GM12878 (cell line): ENCODE measurements around the gene DIPK1A. TPM values are rescaled to one million over a fixed set of nuclear protein-coding genes. Genes with fewer than 3 reads are reported as not detected.

Experiments
- ASH2L ChIP-seq: fragments of 300-600, 200-600 bp; sonication (generic); IDR thresholded peaks from 2 replicates; pipeline ENCODE4 v1.6.1; 2017; ENCODE audit warnings: low read depth, mild to moderate bottlenecking, borderline replicate concordance
- BACH1 ChIP-seq: fragments of 450-650 bp; IDR thresholded peaks from 2 replicates; pipeline ENCODE4 v1.6.1; 2017; ENCODE audit warnings: mild to moderate bottlenecking, borderline replicate concordance
- BCL11A ChIP-seq: IDR thresholded peaks from 2 replicates; pipeline ENCODE4 v1.6.1; 2011; ENCODE audit warnings: low read depth, low read length
- CBX5 ChIP-seq: sonication (generic); IDR thresholded peaks from 2 replicates; pipeline ENCODE4 v1.6.1; 2016; ENCODE audit warnings: low read depth, moderate library complexity, mild to moderate bottlenecking, inconsistent platforms
- DPF2 ChIP-seq: fragments of 450-650 bp; IDR thresholded peaks from 2 replicates; pipeline ENCODE4 v1.6.1; 2017; ENCODE audit warnings: mild to moderate bottlenecking
- EED ChIP-seq: sonication (generic); IDR thresholded peaks from 2 replicates; pipeline ENCODE4 v1.6.1; 2016; ENCODE audit warnings: antibody characterized with exemption, low read depth
- HDGF ChIP-seq: fragments of 450-650 bp; IDR thresholded peaks from 2 replicates; pipeline ENCODE4 v1.6.1; 2016; ENCODE audit warnings: antibody characterized with exemption
- JUNB ChIP-seq: IDR thresholded peaks from 2 replicates; pipeline ENCODE4 v1.6.1; 2016; ENCODE audit warnings: antibody characterized with exemption, mild to moderate bottlenecking
- KLF5 ChIP-seq: fragments of 450-650 bp; IDR thresholded peaks from 2 replicates; pipeline ENCODE4 v1.6.1; 2014; ENCODE audit warnings: mild to moderate bottlenecking; ENCODE audit not compliant: partially characterized antibody
- LARP7 ChIP-seq: fragments of 450-650 bp; IDR thresholded peaks from 2 replicates; pipeline ENCODE4 v1.6.1; 2017; ENCODE audit warnings: mild to moderate bottlenecking
- MYB ChIP-seq: fragments of 150-350 bp; IDR thresholded peaks from 2 replicates; pipeline ENCODE4 v1.6.1; 2014; ENCODE audit warnings: mild to moderate bottlenecking, low read depth, low read length, borderline replicate concordance
- PAX5 ChIP-seq: IDR thresholded peaks from 2 replicates; pipeline ENCODE4 v1.6.1; 2011; ENCODE audit warnings: low read depth, low read length, borderline replicate concordance
- PAX8 ChIP-seq: fragments of 450-650 bp; IDR thresholded peaks from 2 replicates; pipeline ENCODE4 v1.6.1; 2017; ENCODE audit warnings: mild to moderate bottlenecking, moderate library complexity
- PKNOX1 ChIP-seq: fragments of 450-650 bp; IDR thresholded peaks from 2 replicates; pipeline ENCODE4 v1.6.1; 2016; ENCODE audit warnings: mild to moderate bottlenecking
- POU2F2 ChIP-seq: IDR thresholded peaks from 3 replicates; pipeline ENCODE4 v1.6.1; 2011; ENCODE audit warnings: low read depth, mild to moderate bottlenecking, low read length, borderline replicate concordance
- RAD21 ChIP-seq: IDR thresholded peaks from 2 replicates; pipeline ENCODE4 v1.6.1; 2011; ENCODE audit warnings: mild to moderate bottlenecking, low read depth, low read length, moderate library complexity; ENCODE audit not compliant: insufficient read depth
- RBBP5 ChIP-seq: fragments of 200-600 bp; sonication (generic); conservative IDR thresholded peaks from 2 replicates; pipeline ENCODE4 v1.6.1; 2016
- RELA ChIP-seq: fragments of 450-650 bp; IDR thresholded peaks from 2 replicates; pipeline ENCODE4 v1.8.0; 2014; ENCODE audit warnings: borderline replicate concordance; ENCODE audit not compliant: partially characterized antibody
- SUZ12 ChIP-seq: fragments of 200-600 bp; sonication (generic); IDR thresholded peaks from one replicate; pipeline ENCODE4 v1.6.1; 2018; ENCODE audit warnings: antibody characterized with exemption, mild to moderate bottlenecking; ENCODE audit not compliant: unreplicated experiment
- TAF1 ChIP-seq: IDR thresholded peaks from 2 replicates; pipeline ENCODE4 v1.6.1; 2011; ENCODE audit warnings: mild to moderate bottlenecking, low read depth, low read length, borderline replicate concordance
- ZBED1 ChIP-seq: IDR thresholded peaks from 2 replicates; pipeline ENCODE4 v1.6.1; 2016; ENCODE audit warnings: borderline replicate concordance
- ZNF24 ChIP-seq: fragments of 450-650 bp; IDR thresholded peaks from 2 replicates; pipeline ENCODE4 v1.6.1; 2017; ENCODE audit warnings: antibody characterized with exemption, mild to moderate bottlenecking
- ZNF592 ChIP-seq: fragments of 450-650 bp; IDR thresholded peaks from 2 replicates; pipeline ENCODE4 v1.6.1; 2017; ENCODE audit warnings: mild to moderate bottlenecking, moderate library complexity
- ZZZ3 ChIP-seq: IDR thresholded peaks from 2 replicates; pipeline ENCODE4 v1.6.1; 2011; ENCODE audit warnings: low read depth; ENCODE audit not compliant: control insufficient read depth, insufficient read length
- polyA plus RNA-seq, 11 experiments: library from polyadenylated mRNA; depleted of rRNA in 4 of 11; unstranded in 6 of 11; stranded (reverse) in 5 of 11; fragments of >200 nt; fragmentation: Nextera tagmentation in 4 of 11; fragmentation: Illumina TruSeq in 1 of 11; extraction: Ambion mirVana in 4 of 11; extraction: Trizol in 1 of 11; gene quantifications; 1 replicate in 1 of 11; 2 replicates in 10 of 11; pipeline versions ENCODE4 v1.2.1 to v1.2.3, GENCODE V29; 2011 to 2016; ENCODE audit warnings: inconsistent platforms in 2 of 11, missing spikeins in 2 of 11, low read depth in 1 of 11
- total RNA-seq, 4 experiments: library from RNA; depleted of rRNA in 3 of 4; stranded (reverse); fragments of >200 nt in 3 of 4; fragmentation: Illumina TruSeq in 1 of 4; extraction: Trizol in 1 of 4; gene quantifications; 2 replicates each; pipeline versions ENCODE4 v1.2.1 to v1.2.3, GENCODE V29; 2013 to 2021
- TF ChIP-seq, protein P1 (sequence below): fragments of 450-650 bp; IDR thresholded peaks from 2 replicates; pipeline ENCODE4 v1.6.1; 2017; ENCODE audit warnings: mild to moderate bottlenecking
- TF ChIP-seq, protein P2 (sequence below): fragments of 450-650 bp; IDR thresholded peaks from 2 replicates; pipeline ENCODE4 v1.6.1; 2017; ENCODE audit warnings: low read depth, mild to moderate bottlenecking, moderate library complexity

Gene DIPK1A
- total and polyA plus RNA-seq, 10 of the 15 experiments (the other 5 are each of a cell fraction or from before 2014, with no cell fraction given), result 4.9 to 15.0 (median 9.7) TPM

- TF ChIP-seq EED, result peak; percentile 69
- TF ChIP-seq BACH1, result no peak
- no peak for TF ChIP-seq ZNF24
- no peak for TF ChIP-seq ZZZ3
- peak; percentile 58; the same call in 1 of the 2 replicates for TF ChIP-seq ASH2L
- no peak for TF ChIP-seq LARP7
- 0 out of 2 replicates have a peak, but pooled peaks have one; percentile 38 for TF ChIP-seq ZBED1
- TF ChIP-seq DPF2, result no peak
- TF ChIP-seq TAF1, result no peak
- TF ChIP-seq ZNF592, result no peak
- no peak for TF ChIP-seq RELA
- TF ChIP-seq RAD21, result no peak
- TF ChIP-seq HDGF, result no peak
- no peak for TF ChIP-seq RBBP5
- no peak for TF ChIP-seq PKNOX1
- no peak for TF ChIP-seq MYB
- TF ChIP-seq SUZ12, result no peak
- no peak for TF ChIP-seq POU2F2
- no peak for TF ChIP-seq PAX8
- TF ChIP-seq JUNB, result no peak
- no peak for TF ChIP-seq KLF5
- TF ChIP-seq, protein P1, sequence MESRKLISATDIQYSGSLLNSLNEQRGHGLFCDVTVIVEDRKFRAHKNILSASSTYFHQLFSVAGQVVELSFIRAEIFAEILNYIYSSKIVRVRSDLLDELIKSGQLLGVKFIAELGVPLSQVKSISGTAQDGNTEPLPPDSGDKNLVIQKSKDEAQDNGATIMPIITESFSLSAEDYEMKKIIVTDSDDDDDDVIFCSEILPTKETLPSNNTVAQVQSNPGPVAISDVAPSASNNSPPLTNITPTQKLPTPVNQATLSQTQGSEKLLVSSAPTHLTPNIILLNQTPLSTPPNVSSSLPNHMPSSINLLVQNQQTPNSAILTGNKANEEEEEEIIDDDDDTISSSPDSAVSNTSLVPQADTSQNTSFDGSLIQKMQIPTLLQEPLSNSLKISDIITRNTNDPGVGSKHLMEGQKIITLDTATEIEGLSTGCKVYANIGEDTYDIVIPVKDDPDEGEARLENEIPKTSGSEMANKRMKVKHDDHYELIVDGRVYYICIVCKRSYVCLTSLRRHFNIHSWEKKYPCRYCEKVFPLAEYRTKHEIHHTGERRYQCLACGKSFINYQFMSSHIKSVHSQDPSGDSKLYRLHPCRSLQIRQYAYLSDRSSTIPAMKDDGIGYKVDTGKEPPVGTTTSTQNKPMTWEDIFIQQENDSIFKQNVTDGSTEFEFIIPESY, result no peak
- 0 out of 2 replicates have a peak, but pooled peaks have one; percentile 31 for TF ChIP-seq BCL11A
- TF ChIP-seq PAX5, result no peak
- TF ChIP-seq, protein P2, sequence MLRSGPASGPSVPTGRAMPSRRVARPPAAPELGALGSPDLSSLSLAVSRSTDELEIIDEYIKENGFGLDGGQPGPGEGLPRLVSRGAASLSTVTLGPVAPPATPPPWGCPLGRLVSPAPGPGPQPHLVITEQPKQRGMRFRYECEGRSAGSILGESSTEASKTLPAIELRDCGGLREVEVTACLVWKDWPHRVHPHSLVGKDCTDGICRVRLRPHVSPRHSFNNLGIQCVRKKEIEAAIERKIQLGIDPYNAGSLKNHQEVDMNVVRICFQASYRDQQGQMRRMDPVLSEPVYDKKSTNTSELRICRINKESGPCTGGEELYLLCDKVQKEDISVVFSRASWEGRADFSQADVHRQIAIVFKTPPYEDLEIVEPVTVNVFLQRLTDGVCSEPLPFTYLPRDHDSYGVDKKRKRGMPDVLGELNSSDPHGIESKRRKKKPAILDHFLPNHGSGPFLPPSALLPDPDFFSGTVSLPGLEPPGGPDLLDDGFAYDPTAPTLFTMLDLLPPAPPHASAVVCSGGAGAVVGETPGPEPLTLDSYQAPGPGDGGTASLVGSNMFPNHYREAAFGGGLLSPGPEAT, result peak; percentile 43; the same call in 1 of the 2 replicates
- no peak for TF ChIP-seq CBX5
These were observed 7.8 kb downstream of the DIPK1A start (continued) for GRCh38 chr1:92953491-92953890.
